Fibroblast of skin of abdomen (primary cell): ENCODE results near the gene ST8SIA4.
A peak's percentile ranks its signal among the peaks of the same experiment; 100 is the strongest.

ENCODE experiments used
- DNase-seq: peaks from one replicate; pipeline ENCODE4 v3.0.0-alpha.2; 2013

Gene ST8SIA4

GRCh38 chr5:100867039-100867562 is 36.0 kb downstream of the ST8SIA4 start:
- no peak for DNase-seq

GRCh38 chr5:100864931-100865330 is 38.2 kb downstream of the ST8SIA4 start:
- DNase-seq = no peak

GRCh38 chr5:100863739-100864138 is 39.3 kb downstream of the ST8SIA4 start:
- DNase-seq = no peak

GRCh38 chr5:100861148-100861547 is 41.9 kb downstream of the ST8SIA4 start:
- DNase-seq = no peak

- no peak for DNase-seq
These were observed 42.7 kb downstream of the ST8SIA4 start for GRCh38 chr5:100860407-100860806.

GRCh38 chr5:100858987-100859545 is 44.0 kb downstream of the ST8SIA4 start:
- DNase-seq = no peak

GRCh38 chr5:100856462-100856861 is 46.6 kb downstream of the ST8SIA4 start:
- no peak for DNase-seq

- DNase-seq = no peak
These were observed 47.1 kb downstream of the ST8SIA4 start for GRCh38 chr5:100855937-100856430.

- no peak for DNase-seq
These were observed 47.8 kb downstream of the ST8SIA4 start for GRCh38 chr5:100855295-100855694.

GRCh38 chr5:100854591-100854990 is 48.5 kb downstream of the ST8SIA4 start:
- no peak for DNase-seq

GRCh38 chr5:100853582-100853981 is 49.5 kb downstream of the ST8SIA4 start:
- no peak for DNase-seq

- DNase-seq = no peak
These were observed 50.1 kb downstream of the ST8SIA4 start for GRCh38 chr5:100852988-100853449.

- no peak for DNase-seq
These were observed 51.0 kb downstream of the ST8SIA4 start for GRCh38 chr5:100852051-100852450.

- peak; percentile 51 for DNase-seq
These were observed 56.3 kb downstream of the ST8SIA4 start for GRCh38 chr5:100846772-100847171.

GRCh38 chr5:100842080-100842479 is 61.0 kb downstream of the ST8SIA4 start:
- no peak for DNase-seq

GRCh38 chr5:100841358-100842076 is 61.6 kb downstream of the ST8SIA4 start:
- peak; percentile 4 for DNase-seq

GRCh38 chr5:100840789-100841188 is 62.3 kb downstream of the ST8SIA4 start:
- no peak for DNase-seq

GRCh38 chr5:100840370-100840769 is 62.7 kb downstream of the ST8SIA4 start:
- DNase-seq = peak; percentile 46

GRCh38 chr5:100838048-100838473 is 65.0 kb downstream of the ST8SIA4 start:
- DNase-seq = no peak

GRCh38 chr5:100834519-100834918 is 68.6 kb downstream of the ST8SIA4 start:
- DNase-seq = no peak

- DNase-seq = no peak
These were observed 70.5 kb downstream of the ST8SIA4 start for GRCh38 chr5:100832252-100833230.

GRCh38 chr5:100828898-100829356 is 74.2 kb downstream of the ST8SIA4 start:
- no peak for DNase-seq
